Measurements from ENCODE around the gene JPT2.
"Not testable (repeated sequence)": the region's sequence is repeated elsewhere in the genome, so short reads cannot be mapped to it uniquely, and the experiment has no call there.

JPT2 gene

DNA sequence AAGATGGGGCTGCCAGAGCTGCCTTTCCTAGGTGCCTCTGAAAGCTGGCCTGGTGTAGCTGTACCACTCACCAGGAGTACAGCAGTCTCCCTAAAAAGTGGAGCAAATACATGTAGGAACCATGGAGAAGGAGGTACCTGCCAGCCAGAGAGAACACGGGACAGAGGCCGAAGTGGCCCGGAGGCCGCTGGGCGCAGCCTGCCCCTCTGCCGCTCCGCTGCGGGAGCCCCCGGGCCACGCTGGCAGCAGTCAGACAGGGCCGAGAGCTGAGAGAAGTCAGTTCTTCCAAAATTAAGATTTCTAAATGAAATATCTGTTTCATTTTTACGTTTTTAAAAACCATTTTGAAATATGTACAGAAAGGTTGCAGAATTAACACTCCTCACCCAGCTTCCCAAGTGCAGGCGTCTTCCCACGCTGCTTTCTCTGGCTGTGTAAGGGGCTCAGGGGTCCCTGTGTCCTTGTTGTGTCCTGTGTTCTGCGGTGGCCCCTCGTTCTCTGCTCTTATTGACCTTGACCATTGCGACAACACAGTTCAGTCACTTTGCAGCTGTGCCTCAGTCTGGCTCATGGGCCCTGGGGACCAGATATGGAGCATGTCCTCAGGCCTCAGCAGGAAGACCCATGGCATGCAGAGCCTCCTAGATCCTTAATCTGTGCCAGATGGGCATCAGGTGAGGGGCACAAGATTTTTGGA, 32.9 kb downstream of the JPT2 start:
- DNase-seq, result no peak

DNA sequence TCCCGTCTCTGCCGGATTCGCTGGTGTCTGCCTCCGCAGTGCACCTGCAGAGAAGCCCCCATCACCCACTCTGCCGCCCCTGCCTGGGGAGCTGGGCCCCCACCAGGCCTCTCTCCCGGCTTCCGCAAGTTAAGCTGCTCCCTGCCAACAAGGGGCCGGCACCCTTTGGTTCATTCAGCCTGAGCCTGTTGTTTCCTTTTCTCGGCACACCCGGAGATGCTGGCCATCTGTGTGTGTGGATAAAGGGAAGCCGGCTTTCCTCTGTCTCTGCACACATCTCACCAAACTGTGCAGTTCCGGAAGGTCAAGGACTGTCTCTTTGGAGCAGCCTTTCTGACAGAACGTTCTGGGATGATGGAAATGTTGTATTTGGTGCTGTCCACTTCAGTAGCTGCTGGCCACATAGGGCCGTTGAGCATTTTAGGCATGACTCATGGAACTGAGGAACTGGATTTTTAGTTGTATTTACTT, 34.7 kb downstream of the JPT2 start:
- no peak for DNase-seq

DNA sequence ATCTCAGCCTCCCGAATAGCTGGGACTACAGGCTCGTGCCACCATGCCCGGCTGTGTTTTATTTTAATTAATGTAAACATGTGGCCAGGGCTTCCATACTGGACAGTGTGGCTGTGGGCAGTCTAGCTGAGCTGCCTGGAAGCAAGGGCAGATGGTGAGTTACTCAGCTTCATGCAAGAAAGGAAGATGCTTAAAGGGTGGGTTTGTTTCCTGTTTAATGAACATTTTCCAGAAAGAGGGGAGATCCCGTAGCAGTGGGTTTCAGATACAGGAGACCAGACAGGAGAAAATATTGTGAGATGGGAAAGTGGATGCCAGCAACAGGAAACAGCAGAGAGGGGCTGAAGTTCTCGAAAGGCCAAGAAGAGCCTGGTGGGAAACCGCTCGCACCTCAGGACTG, 35.3 kb downstream of the JPT2 start:
- no peak for DNase-seq

DNA sequence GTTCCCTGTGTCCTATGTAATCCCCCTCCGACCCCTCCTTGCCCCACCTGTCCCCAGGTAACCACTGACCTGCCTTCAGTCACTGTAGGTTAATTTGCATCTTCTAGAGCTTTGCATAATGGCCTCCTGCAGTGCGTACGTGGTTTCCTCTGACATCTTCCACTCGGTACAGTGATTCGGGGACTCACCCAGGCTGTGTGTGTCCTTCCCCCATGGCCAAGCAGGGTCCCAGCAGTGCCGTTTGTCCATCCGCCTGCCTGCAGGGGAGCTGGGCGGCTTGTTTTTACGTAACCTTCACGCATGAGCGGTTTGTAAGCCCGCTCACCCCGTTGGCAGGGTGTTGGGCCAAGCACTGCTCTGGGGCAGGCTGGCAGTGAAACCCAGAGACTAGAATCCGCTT, 35.9 kb downstream of the JPT2 start:
- no peak for DNase-seq

DNA sequence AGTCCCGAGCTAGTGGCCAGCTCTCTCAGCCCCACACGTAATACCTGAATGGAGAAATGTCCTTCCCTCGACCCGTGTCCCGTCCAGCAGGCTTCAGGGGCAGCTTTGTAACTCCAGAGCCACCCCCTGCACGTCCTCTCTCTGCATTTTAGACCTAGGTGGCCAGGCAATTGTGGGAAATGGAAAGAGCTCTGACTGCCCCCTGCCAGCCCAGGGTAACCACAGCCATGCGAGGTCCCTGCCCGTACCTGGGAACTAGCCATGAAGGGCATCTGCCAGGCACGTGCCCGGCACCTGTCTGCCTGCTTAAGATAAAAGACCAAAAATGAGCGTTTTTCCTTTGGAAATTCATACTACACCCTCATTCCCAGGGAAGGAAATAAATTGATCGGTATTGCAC, 37.1 kb downstream of the JPT2 start:
- DNase-seq, result no peak

DNA sequence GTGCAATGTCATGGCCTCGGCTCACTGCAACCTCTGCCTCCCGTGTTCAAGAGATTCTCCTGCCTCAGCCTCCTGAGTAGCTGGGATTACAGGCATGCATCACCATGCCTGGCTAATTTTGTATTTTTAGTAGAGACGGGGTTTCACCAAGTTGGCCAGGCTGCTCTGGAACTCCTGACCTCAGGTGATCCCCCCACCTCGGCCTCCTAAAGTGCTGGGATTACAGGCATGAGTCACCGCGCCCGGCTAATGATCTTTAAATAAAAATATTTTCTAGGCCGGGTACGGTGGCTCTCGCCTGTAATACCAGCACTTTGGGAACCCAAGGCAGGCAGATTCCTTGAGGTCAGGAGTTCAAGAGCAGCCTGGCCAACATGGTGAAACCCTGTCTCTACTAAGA, 40.2 kb downstream of the JPT2 start:
- not testable (repeated sequence) for DNase-seq

DNA sequence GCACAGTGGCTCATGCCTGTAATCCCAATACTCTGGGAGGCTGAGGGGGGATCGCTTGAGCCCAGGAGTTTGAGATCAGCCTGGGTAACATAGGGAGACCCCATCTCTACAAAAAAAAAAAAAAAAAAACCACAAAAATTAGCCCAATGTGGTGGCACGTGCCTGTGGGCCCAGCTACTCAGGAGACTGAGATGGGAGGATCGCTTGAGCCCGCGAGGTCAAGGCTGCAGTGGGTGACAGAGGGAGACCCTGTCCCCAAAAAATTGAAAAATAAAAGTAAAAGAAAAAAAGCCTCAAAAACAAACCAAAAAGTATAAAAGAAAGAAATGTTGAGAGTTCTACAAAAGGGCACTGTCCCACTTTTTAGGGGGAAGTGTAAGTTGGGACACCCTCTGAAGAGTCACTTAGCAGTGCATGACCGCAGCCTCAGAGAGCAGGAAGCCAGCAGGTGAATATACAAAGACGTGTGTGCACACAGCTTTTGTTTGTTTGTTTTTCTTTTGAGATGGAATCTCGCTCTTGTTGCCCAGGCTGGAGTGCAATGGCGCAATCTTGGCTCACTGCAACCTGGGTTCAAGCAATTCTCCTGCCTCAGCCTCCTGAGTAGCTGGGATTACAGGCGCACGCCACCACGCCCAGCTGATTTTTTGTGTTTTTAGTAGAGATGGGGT, 41.6 kb downstream of the JPT2 start:
- peak; percentile 33 for DNase-seq

DNA sequence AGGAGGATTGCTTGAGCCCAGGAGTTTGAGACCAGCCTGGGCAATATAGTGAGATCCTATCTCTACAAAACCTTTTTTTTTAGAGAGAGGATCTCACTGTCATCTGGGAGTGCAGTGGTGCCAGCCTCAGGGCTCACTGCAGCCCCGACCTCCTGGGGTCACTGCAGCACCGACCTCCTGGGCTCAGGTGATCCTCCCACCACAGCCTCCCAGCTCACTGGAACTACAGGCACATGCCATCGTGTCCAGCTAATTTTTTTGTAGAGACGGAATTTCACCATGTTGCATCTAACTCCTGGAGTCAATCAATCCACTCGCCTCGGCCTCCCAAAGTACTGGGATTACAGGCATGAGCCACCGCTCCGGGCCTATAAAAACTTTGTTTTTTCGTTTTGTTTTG, 43.3 kb downstream of the JPT2 start:
- DNase-seq, result no peak

DNA sequence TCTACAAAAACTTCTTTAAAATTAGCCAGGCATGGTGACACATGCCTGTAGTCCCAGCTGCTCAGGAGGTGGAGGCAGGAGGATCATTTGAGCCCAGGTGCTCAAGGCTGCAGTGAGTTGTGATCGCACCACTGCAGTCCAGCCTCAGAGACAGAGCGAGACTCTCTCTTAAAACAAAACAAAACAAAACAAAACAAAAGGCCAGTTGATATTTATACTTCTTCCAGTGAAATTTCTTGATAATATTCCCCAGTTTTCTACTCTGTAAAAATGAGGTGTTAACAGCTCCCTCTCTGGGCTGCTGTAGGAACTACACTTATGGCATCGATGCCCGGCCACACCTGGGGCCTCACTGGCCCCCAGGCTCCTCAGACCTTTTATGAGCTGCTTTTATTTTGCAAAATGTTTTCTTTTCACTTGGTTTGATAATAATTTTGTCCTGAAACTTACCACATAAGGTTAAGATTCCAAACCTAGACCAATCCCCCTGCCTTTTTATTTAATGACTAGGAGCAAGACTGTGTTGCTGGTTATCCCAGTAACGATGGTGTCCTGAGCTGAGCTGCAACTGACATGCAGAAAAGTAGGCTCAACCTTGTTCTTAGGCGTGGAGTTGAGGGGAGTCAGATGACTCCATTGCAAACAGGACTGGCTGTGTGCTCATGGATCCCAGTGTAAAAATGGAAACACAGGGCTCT, 45.5 kb downstream of the JPT2 start:
- DNase-seq, result no peak

DNA sequence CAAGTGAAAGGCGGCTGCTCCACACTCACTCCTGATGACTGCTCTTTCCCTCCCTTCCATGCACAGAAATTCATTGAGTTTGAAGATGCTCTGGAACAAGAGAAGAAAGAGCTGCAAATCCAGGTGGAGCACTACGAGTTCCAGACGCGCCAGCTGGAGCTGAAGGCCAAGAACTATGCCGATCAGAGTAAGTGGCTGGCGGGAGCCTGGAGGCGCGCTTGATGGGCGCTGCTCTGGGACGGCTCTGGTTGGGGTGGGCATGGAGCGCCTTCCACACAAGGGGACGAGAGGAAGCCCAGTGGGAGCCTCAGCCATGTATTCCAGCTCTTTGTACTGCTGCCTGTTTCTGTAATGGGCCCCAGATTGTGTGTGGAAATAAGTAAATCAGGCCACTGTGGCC, 46.4 kb downstream of the JPT2 start:
- DNase-seq, result no peak

DNA sequence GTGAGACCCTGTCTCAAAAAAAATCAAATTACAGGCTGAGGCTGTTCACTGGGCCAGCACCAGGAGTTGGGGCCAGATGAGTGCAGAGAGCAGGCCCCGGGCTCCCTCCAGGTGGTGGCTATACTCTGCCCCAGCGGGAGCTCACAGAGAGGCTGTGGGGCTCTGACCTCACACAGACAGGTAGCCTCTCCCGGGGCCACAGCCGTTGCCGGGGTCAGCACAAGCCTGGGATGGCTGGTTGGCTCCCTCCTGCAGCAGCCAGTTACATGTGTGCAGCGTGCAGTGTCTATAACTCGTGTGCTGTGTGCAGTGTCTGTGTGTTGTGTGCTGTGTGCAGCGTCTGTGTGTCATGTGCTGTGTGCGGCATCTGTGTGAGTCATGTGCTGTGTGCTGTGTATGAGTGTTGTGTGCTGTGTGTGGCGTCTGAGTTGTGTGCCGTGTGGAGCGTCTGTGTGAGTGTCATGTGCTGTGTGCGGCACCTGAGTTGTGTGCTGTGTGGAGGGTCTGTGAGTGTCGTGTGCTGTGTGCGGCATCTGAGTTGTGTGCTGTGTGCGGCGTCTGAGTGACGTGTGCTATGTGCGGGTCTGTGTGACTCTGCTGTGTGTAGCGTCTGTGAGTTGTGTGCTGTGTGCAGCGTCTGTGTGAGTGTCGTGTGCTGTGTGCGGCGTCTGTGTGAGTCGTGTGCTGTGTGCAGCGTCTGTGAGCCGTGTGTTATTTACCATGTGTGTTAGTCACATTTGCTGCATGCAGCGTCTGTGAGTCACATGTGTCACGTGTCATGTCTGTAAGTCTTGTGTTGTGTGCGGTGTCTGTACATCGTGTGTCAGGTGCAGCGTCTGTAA, 48.8 kb downstream of the JPT2 start:
- DNase-seq, result no peak

DNA sequence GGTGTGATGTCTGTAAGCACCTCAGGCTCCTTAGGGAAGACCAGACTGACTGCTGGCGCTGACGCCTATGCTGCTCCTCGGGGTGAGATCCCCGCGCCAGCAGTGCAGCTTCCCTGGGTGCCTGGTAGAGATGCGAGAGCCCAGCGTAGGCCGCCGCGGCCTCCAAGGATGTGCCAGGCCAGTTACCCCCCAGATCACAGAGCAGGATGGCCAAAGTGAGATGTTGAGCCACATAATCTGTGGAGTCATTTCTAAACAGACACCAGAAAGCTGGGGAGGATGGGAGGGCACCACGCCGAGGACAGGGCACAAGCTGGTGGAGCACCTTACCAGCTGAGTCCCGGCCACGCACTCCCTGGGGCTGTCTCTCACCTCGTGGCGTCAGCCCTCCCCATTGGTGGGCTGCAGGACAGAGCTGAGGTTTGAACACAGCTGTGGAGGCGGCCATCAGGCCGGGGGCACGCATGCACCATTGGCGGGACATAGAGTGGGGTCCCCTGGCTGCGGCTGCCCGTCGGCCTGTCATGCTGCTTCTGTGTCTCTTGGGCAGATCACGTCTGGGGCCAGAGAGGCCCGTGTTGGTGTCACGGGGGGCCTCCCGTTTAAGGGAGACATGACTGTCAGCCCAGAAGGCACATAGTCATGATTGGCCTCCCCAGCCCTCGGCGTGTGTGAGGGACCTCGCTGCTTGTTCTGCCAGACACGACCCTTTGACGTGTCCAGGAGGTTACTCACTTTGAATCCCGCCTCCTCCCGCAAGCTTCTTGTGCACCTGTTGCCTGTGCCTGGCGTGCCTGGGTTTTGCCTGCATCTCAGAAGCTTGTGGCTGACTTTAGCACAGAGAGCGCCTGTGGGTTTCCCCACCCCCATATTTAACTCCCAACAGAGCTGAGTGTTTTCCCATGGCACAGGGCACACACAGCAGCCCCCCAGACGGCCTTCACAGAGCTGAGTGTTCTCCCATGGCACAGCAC, 49.9 kb downstream of the JPT2 start:
- no peak for DNase-seq

DNA sequence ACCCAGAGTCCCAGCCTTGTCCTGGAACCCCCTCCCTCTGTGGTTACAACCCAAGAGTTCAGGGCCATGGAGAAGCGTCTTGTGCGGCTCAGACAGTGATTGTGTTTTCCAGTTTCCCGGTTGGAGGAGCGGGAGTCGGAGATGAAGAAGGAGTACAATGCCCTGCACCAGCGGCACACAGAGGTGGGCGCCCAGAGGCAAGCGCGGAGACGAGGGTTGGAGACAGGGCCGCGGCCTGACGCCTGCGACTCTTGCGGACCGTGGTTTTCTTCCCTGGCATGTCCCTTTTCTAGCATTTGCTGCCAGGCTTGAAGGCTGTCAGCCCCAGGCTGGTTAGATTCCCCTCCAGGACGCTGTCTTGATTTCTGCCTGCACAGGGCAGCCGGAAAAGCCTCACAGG, 50.9 kb downstream of the JPT2 start:
- DNase-seq, result no peak

DNA sequence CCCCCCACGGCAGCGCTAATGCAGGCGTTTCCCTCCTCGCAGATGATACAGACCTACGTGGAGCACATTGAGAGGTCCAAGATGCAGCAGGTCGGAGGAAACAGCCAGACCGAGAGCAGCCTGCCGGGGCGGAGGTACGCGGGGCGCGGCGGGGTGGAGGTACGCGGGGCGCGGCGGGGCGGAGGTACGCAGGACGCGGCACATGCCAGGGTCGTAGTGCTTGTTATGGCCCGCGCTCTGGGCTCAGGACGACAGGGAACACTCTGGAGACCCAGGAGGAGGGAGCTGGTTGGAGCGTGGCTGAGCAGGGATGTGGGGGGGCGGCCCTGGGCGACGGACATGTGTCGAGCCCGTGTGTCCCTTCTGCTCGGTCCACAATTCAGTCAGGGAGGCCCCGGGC, 51.4 kb downstream of the JPT2 start:
- DNase-seq, result no peak

DNA sequence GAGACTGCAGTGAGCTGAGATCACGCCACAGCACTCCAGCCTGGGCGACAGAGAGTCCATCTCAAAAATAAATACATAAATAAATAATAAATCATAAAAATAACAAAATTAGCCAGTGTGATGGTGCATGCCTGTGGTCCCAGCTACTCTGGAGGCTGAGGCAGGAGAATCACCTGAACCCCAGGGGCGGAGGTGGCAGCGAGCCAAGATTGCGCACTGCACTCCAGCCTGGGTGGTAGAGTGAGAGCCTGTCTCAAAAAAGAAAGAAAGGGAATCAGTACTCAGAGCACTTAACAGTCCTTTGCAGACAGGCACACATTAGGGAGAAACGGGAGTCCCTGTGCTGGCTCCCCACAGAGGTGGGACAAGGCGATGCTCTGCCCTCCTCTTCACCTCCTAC, 53.0 kb downstream of the JPT2 start:
- DNase-seq, result no peak

DNA sequence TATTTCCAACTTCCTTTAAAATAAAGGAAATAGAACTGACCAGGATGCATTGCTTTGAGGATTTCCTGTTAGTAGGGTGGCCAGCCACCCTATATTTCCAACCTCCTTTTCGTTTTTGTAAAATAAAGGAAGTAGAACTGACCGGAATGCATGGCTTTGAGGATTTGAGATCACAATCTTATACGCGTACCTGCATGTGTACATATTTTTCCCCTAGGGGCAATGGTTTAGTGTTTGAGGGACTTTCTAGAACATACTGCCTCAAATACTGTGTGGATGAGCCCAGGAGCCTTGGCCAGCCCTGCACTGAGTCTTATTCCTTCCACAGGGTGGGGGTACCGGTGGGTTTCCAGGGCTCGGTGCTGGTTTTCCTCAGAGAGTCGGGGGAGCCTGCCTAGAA, 53.5 kb downstream of the JPT2 start:
- DNase-seq, result no peak

DNA sequence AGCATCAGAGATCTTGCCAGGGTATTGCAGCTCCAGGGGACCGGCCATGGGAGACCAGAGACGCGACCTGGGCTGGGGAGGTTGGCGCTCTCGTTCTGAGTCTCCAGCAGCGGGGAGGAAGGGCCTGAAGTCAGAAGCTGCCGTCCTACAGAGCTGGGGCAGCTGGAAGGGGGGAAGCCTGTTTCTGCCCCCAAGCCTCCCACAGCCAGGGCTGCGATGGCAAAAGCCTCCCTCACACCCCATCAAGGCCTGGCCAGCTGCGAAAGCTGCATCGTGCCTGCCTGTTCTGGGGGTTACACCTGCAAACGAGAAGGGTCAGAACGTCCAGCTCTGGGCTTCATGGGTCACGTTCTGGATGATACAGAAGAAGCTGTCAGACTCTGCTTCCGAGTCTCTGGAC, 54.0 kb downstream of the JPT2 start:
- no peak for DNase-seq

DNA sequence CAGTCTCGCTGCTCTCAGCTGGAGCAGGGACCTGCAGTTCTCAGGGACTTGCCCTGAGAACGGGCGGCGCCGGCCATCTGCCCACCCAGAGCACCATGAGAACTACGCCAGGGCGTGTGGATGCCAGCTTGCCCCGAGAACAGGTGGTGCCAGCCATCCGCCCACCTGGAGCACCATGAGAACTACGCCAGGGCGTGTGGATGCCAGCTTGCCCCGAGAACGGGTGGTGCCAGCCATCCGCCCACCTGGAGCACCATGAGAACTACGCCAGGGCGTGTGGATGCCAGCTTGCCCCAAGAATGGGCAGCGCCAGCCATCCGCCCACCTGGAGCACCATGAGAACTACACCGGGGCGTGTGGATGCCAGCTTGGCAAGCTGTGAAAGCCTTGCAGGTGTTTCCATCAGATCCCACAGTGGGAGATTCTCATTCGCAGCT, 54.5 kb downstream of the JPT2 start:
- DNase-seq, result not testable (repeated sequence)

DNA sequence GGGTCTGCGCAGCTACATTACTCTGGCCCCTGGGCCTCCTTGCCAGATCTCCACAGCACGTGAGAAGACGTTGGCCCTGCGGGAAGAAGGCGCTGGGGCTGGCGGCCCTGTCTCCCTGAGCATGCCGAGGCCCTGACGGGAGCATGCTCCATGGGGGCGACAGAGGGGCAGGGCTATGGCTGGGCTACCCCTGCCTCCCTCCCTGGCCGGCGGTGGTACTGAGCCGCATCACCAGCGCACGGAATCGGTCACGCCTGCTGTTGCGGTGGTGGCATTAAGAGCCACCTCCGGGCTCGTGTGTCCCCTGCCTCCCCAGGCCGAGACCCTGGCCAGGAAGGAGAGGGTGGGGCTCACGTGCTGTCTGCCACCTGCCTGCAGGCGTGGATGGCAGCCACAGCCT, 56.0 kb downstream of the JPT2 start:
- no peak for DNase-seq

DNA sequence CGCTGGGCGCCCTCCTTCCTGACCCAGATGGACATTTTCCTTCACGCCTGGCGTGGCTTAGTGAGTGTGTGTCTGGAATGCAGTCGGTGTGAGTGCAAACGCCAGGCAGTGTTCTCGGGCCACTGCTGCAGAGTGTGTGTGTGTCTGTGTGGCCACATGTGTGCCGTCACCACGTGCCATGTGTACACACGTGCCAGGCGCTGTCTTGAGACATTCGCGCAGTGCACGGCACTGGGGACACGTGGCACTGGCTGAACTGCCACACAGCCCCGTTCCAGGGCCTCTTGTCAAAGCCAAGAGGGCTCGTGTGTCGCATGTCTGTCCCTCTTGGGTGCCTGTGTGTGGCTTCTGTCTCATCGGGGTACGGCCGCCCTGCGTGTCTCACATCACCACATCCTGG, 56.7 kb downstream of the JPT2 start:
- DNase-seq, result no peak

DNA sequence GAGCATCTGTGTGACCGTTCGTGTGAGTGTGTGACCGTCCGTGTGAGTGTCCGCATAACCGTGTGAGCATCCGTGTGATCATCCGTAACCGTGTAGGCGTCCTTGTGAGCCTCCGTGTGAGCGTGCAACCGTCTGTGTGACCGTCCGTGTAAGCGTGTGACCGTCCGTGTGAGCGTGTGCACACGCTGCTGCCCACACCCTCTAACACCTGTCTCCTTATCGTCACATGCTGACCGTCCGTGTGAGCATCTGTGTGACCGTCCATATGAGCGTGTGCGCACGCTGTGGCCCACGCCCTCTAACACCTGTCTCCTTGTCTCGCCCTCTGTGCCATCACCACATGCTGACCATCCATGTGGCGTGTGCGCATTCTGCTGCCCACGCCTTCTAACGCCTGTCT, 62.2 kb downstream of the JPT2 start:
- no peak for DNase-seq
